HCT116 (cell line): ENCODE results near the gene CTSW. TPM values are rescaled to one million over a fixed set of nuclear protein-coding genes. Genes with fewer than 3 reads are reported as not detected.

Experiments used
- ATAC-seq: fragments of 200-7000 bp; cut with Tn5 transposase; 2 replicates; pipeline ENCODE4 v1.9.1; 2020; ENCODE audit warnings: mild to moderate bottlenecking, moderate library complexity
- BruUV-seq: library from RNA; stranded (reverse); fragments of 400-500 nt; replicated peaks from 2 replicates; lab custom pipeline; 2021; lab: Mats Ljungman, UMichigan
- CTCF ChIA-PET: fragments of 300-600 bp; sonication (Branson Sonifier 250); formaldehyde crosslinking; loops from one replicate; lab custom pipeline; 2021; ENCODE audit warnings: antibody characterized with exemption; lab: Charles Lee
- POLR2A ChIA-PET: fragments of 300-600, 350-600 bp; sonication (Branson Sonifier 250); formaldehyde crosslinking; loops from one replicate; lab custom pipeline; 2021; ENCODE audit warnings: antibody characterized with exemption; lab: Charles Lee
- RAD21 ChIA-PET, 2 experiments: fragments of 300-600 bp; sonication (Branson Sonifier 250); formaldehyde crosslinking; loops; one replicate each; lab custom pipeline; 2023; ENCODE audit warnings: low total read pairs in 2 of 2; ENCODE audit not compliant: uncharacterized antibody in 2 of 2, unreplicated experiment in 2 of 2, low non-redundant PET in 1 of 2; lab: Charles Lee
- DNase-seq: peaks from one replicate; pipeline ENCODE4 v3.0.0-alpha.2; 2010; ENCODE audit warnings: low read depth, low spot score
- H2AFZ ChIP-seq: fragments of 200-600 bp; shearing (Covaris generic), sonication (generic); 2 replicates; pipeline ENCODE4 v1.6.1; 2017; ENCODE audit warnings: low read depth, mixed run types, mixed read lengths, antibody characterized with exemption, low read length; ENCODE audit not compliant: poor library complexity, severe bottlenecking
- H3K27ac ChIP-seq: 2 replicates; pipeline ENCODE4 v1.5.1; 2012; ENCODE audit warnings: low read depth, low read length
- H3K27me3 ChIP-seq: fragments of 200-600 bp; sonication (generic); 2 replicates; pipeline ENCODE4 v1.6.1; 2016; ENCODE audit warnings: mixed run types, low read length, mixed read lengths; ENCODE audit not compliant: insufficient read depth
- H3K36me3 ChIP-seq, 2 experiments: fragments of 200-500 bp in 1 of 2; fragments of 200-600 bp in 1 of 2; sonication (Bioruptor generic) in 1 of 2; sonication (generic) in 1 of 2; 2 replicates each; pipeline versions ENCODE4 v1.5.1 to v1.6.1; 2014 to 2016; ENCODE audit warnings: low read length in 2 of 2, inconsistent platforms in 1 of 2, mixed read lengths in 1 of 2, mixed run types in 1 of 2; ENCODE audit not compliant: insufficient read depth in 2 of 2, control insufficient read depth in 1 of 2
- H3K4me1 ChIP-seq, 2 experiments: fragments of 200-600 bp in 1 of 2; sonication (generic) in 1 of 2; 2 replicates each; pipeline versions ENCODE4 v1.5.1 to v1.6.1; 2012 to 2017; ENCODE audit warnings: low read length in 2 of 2, inconsistent platforms in 1 of 2, mild to moderate bottlenecking in 1 of 2, mixed read lengths in 1 of 2, mixed run types in 1 of 2, moderate library complexity in 1 of 2; ENCODE audit not compliant: insufficient read depth in 2 of 2, control insufficient read depth in 1 of 2
- H3K4me2 ChIP-seq: fragments of 200-600 bp; sonication (generic); 2 replicates; pipeline ENCODE4 v1.6.1; 2017; ENCODE audit warnings: mixed run types, low read length, mixed read lengths
- H3K4me3 ChIP-seq, 2 experiments: fragments of 200-600 bp in 1 of 2; sonication (generic) in 1 of 2; replicated peaks in 1 of 2; 2 replicates each; pipeline ENCODE4 v1.5.1; 2011 to 2016; ENCODE audit warnings: low read length in 2 of 2, control low read depth in 1 of 2, low read depth in 1 of 2, mild to moderate bottlenecking in 1 of 2, mixed read lengths in 1 of 2, mixed run types in 1 of 2
- H3K79me2 ChIP-seq: fragments of 200-600 bp; sonication (generic); 2 replicates; pipeline ENCODE4 v1.6.1; 2017; ENCODE audit warnings: mild to moderate bottlenecking, mixed run types, low read length, moderate library complexity, mixed read lengths; ENCODE audit not compliant: insufficient read depth
- H3K9ac ChIP-seq: fragments of 200-600 bp; sonication (generic); 2 replicates; pipeline ENCODE4 v1.6.1; 2016; ENCODE audit warnings: low read length, mixed read lengths
- H3K9me2 ChIP-seq: fragments of 200-600 bp; sonication (generic), shearing (Covaris generic); 2 replicates; pipeline ENCODE4 v1.6.1; 2017; ENCODE audit warnings: mixed run types, mild to moderate bottlenecking, moderate library complexity; ENCODE audit not compliant: insufficient read depth
- H3K9me3 ChIP-seq, 2 experiments: fragments of 200-500 bp in 1 of 2; fragments of 200-600 bp in 1 of 2; sonication (Bioruptor generic) in 1 of 2; sonication (generic) in 1 of 2; 2 replicates each; pipeline ENCODE4 v1.6.1; 2014 to 2017; ENCODE audit warnings: low read length in 2 of 2, mixed read lengths in 2 of 2, inconsistent platforms in 1 of 2, low read depth in 1 of 2, mild to moderate bottlenecking in 1 of 2, mixed run types in 1 of 2, moderate library complexity in 1 of 2; ENCODE audit not compliant: control insufficient read depth in 1 of 2, insufficient read depth in 1 of 2
- H4K20me1 ChIP-seq: fragments of 200-600 bp; sonication (generic), shearing (Covaris generic); 2 replicates; pipeline ENCODE4 v1.6.1; 2017; ENCODE audit warnings: mixed run types, mild to moderate bottlenecking, moderate library complexity; ENCODE audit not compliant: insufficient read depth
- ATF3 ChIP-seq: IDR thresholded peaks from 2 replicates; pipeline ENCODE4 v1.6.1; 2012
- CBX3 ChIP-seq: IDR thresholded peaks from 2 replicates; pipeline ENCODE4 v1.6.1; 2012; ENCODE audit warnings: low read depth
- CEBPB ChIP-seq: IDR thresholded peaks from 2 replicates; pipeline ENCODE4 v1.6.1; 2012; ENCODE audit warnings: low read depth
- ELF1 ChIP-seq: IDR thresholded peaks from 2 replicates; pipeline ENCODE4 v1.6.1; 2012; ENCODE audit warnings: low read depth, borderline replicate concordance
- EZH2 ChIP-seq: fragments of 200-600 bp; sonication (generic); IDR thresholded peaks from 2 replicates; pipeline ENCODE4 v1.6.1; 2017; ENCODE audit warnings: antibody characterized with exemption, mixed run types
- FOSL1 ChIP-seq: IDR thresholded peaks from 2 replicates; pipeline ENCODE4 v1.6.1; 2012; ENCODE audit warnings: low read depth
- JUND ChIP-seq: IDR thresholded peaks from 2 replicates; pipeline ENCODE4 v1.6.1; 2012
- RAD21 ChIP-seq: IDR thresholded peaks from 2 replicates; pipeline ENCODE4 v1.6.1; 2012; ENCODE audit warnings: low read depth, mild to moderate bottlenecking
- SIN3A ChIP-seq: IDR thresholded peaks from 2 replicates; pipeline ENCODE4 v1.6.1; 2012; ENCODE audit warnings: low read depth
- YY1 ChIP-seq: IDR thresholded peaks from 2 replicates; pipeline ENCODE4 v1.6.1; 2011; ENCODE audit warnings: low read length, low read depth, moderate library complexity, mild to moderate bottlenecking; ENCODE audit not compliant: insufficient replicate concordance; ENCODE audit errors: extremely low read depth
- ZFX ChIP-seq: fragments of 450-650 bp; IDR thresholded peaks from 2 replicates; pipeline ENCODE4 v1.6.1; 2017
- intact Hi-C: fragments of 100-400 bp; cut with micrococcal nuclease; formaldehyde crosslinking; loops from 2 replicates; pipeline ENCODE4 v1.10.0; 2022
- total RNA-seq: library from RNA; stranded (reverse); gene quantifications from one replicate; pipeline ENCODE4 v1.2.1, GENCODE V29; 2021; ENCODE audit not compliant: unreplicated experiment

Gene CTSW
- total RNA-seq, 1 experiment from 2014 or later = not detected

- ATAC-seq (no peak), DNase-seq (no peak)
- Histone ChIP-seq H3K9me3 (no peaks in the 10 kb centered on the region), H4K20me1 (no peaks in the 10 kb centered on the region), H3K36me3 (peaks cover 7 to 18% of the 10 kb centered on the region in 2 experiments; a peak in 3 of 4 replicates), H3K9me2 (no peaks in the 10 kb centered on the region), H2AFZ (no peak overlapping the region), H3K27ac (no peak overlapping the region), H3K79me2 (peaks cover 22% of the 10 kb centered on the region), H3K4me2 (no peak overlapping the region), H3K27me3 (no peaks in the 10 kb centered on the region), H3K4me3 (no peak overlapping the region), H3K9ac (no peak overlapping the region), H3K4me1 (peaks cover 9 to 14% of the 10 kb centered on the region in 2 experiments)
- TF ChIP-seq RAD21 (no peak), ZFX (no peak), CBX3 (no peak)
- ChIA-PET POLR2A (no interaction called here), CTCF (no interaction called here), RAD21 (interaction anchor here in 1 of 2 experiments (0.6 kb wide), 1 partner anchor 271 kb away, joined by 3 read pairs; no protein-coding TSS in a partner anchor)
- no TSS peak for BruUV-seq
- intact Hi-C loops = no loop called here
Observed at GRCh38 chr11:65864706-65865471, 14.7 kb upstream of the CTSW start.

- ChIA-PET RAD21 (no interaction called here), POLR2A (interaction anchor here (1.3 kb wide), 1 partner anchor 24 kb away, joined by 4 read pairs; the partner anchor contains the start of gene CCDC85B), CTCF (no interaction called here)
- H4K20me1 ChIP-seq = no peaks in the 10 kb centered on the region
- intact Hi-C loops = no loop called here
- peaks cover 22% of the 10 kb centered on the region for H3K79me2 ChIP-seq
- H3K4me2 ChIP-seq = no peak overlapping the region
- no peak overlapping the region for H3K27ac ChIP-seq
- no peak overlapping the region for H3K4me3 ChIP-seq
- H3K36me3 ChIP-seq = peaks cover 7 to 18% of the 10 kb centered on the region in 2 experiments; a peak in 3 of 4 replicates
- DNase-seq (no peak), ATAC-seq (no peak)
- H3K27me3 ChIP-seq = no peaks in the 10 kb centered on the region
- TF ChIP-seq YY1 (no peak), ATF3 (no peak), JUND (no peak), FOSL1 (no peak), CEBPB (no peak), ELF1 (no peak), SIN3A (no peak), EZH2 (no peak)
- H3K9ac ChIP-seq = no peak overlapping the region
- H3K9me2 ChIP-seq = no peaks in the 10 kb centered on the region
- H3K4me1 ChIP-seq = peaks cover 9 to 12% of the 10 kb centered on the region in 2 experiments
- H3K9me3 ChIP-seq = no peaks in the 10 kb centered on the region
- no TSS peak for BruUV-seq
- H2AFZ ChIP-seq = no peak overlapping the region
Observed at GRCh38 chr11:65865550-65866172, 14.0 kb upstream of the CTSW start.
